PC-9 (cell line): Measurements from ENCODE around the gene DOCK11.

ENCODE experiments used
- CTCF ChIP-seq: fragments of 200-600 bp; sonication (generic); conservative IDR thresholded peaks from 2 replicates; pipeline ENCODE4 v1.6.1; 2017; ENCODE audit warnings: mixed run types, antibody characterized with exemption, mild to moderate bottlenecking, moderate library complexity
- EZH2 ChIP-seq: fragments of 200-600 bp; sonication (generic); IDR thresholded peaks from 2 replicates; pipeline ENCODE4 v1.8.0; 2017; ENCODE audit warnings: antibody characterized with exemption, low read depth

DNA sequence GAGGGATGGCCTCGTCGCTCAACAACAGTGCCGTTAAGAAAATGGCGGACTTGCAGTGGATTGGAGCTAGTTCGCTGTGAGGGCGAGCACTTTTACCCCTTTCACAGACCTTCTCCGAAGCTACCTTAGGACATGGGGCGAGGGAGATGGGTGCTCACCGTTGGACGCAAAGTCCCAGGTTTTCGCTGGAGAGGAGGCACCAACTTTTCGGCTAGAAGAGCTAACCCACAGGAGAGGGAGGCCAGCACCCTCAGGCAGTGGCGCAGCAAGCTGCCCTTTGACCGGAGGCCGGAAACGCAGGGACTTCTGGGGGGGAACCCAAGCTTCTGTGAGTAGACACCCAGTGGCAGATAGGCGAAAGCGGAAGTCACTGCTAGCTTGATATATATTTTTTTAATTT, 138.7 kb downstream of the DOCK11 start:
- TF ChIP-seq CTCF (no peak), EZH2 (no peak)
